Neural progenitor cell (in vitro differentiated cells): ENCODE results near the gene SMARCA1. TPM values are rescaled to one million over a fixed set of nuclear protein-coding genes. Genes with fewer than 3 reads are reported as not detected.

Source experiments
- DNase-seq: peaks from one replicate; pipeline ENCODE4 v3.0.0-alpha.2; 2016; ENCODE audit warnings: low spot score
- H2AFZ ChIP-seq: fragments of 200-600 bp; sonication (generic); replicated peaks from 2 replicates; pipeline ENCODE4 v1.6.1; 2016; ENCODE audit warnings: antibody characterized with exemption
- H3F3A ChIP-seq: fragments of 200-600 bp; sonication (generic); 2 replicates; pipeline ENCODE4 v1.6.1; 2016; ENCODE audit warnings: antibody characterized with exemption, low read depth
- H3K27ac ChIP-seq: fragments of 200-600 bp; sonication (generic); 2 replicates; pipeline ENCODE4 v1.5.1; 2016; ENCODE audit warnings: mild to moderate bottlenecking
- H3K27me3 ChIP-seq: fragments of 200-600 bp; sonication (generic); 2 replicates; pipeline ENCODE4 v1.6.1; 2016; ENCODE audit warnings: mild to moderate bottlenecking, moderate library complexity
- H3K36me3 ChIP-seq: fragments of 200-600 bp; sonication (generic); 2 replicates; pipeline ENCODE4 v1.5.1; 2016
- H3K4me1 ChIP-seq: fragments of 200-600 bp; sonication (generic); 2 replicates; pipeline ENCODE4 v1.6.1; 2016; ENCODE audit warnings: mixed run types
- H3K4me2 ChIP-seq: fragments of 200-600 bp; sonication (generic); 2 replicates; pipeline ENCODE4 v1.6.1; 2016
- H3K4me3 ChIP-seq: fragments of 200-600 bp; sonication (generic); 2 replicates; pipeline ENCODE4 v1.5.1; 2016
- H3K79me2 ChIP-seq: fragments of 200-600 bp; sonication (generic); 2 replicates; pipeline ENCODE4 v1.6.1; 2016; ENCODE audit warnings: low read depth
- H3K9ac ChIP-seq: fragments of 200-600 bp; sonication (generic); 2 replicates; pipeline ENCODE4 v1.6.1; 2016
- H3K9me3 ChIP-seq: fragments of 200-600 bp; sonication (generic); 2 replicates; pipeline ENCODE4 v1.5.1; 2016; ENCODE audit warnings: low read depth
- H4K20me1 ChIP-seq: fragments of 200-600 bp; sonication (generic); 2 replicates; pipeline ENCODE4 v1.6.1; 2016; ENCODE audit warnings: low read depth
- H3K27ac Mint-ChIP-seq: 3 replicates; pipeline ENCODE4 v1.8.0; 2021; ENCODE audit warnings: mixed read lengths
- H3K27me3 Mint-ChIP-seq: 2 replicates; pipeline ENCODE4 v1.8.0; 2022; ENCODE audit warnings: low read depth, mild to moderate bottlenecking, inconsistent platforms, moderate library complexity, mixed read lengths; ENCODE audit not compliant: insufficient read depth
- H3K36me3 Mint-ChIP-seq: 3 replicates; pipeline ENCODE4 v1.8.0; 2021; ENCODE audit warnings: mixed read lengths
- H3K4me1 Mint-ChIP-seq: 3 replicates; pipeline ENCODE4 v1.8.0; 2021; ENCODE audit warnings: mixed read lengths
- H3K4me3 Mint-ChIP-seq: 3 replicates; pipeline ENCODE4 v1.8.0; 2021; ENCODE audit warnings: mild to moderate bottlenecking, moderate library complexity, mixed read lengths
- H3K9me3 Mint-ChIP-seq: 3 replicates; pipeline ENCODE4 v1.8.0; 2020; ENCODE audit warnings: mixed read lengths
- EZH2 ChIP-seq: fragments of 200-600 bp; sonication (generic); IDR thresholded peaks from 2 replicates; pipeline ENCODE4 v1.6.1; 2017; ENCODE audit warnings: antibody characterized with exemption, mild to moderate bottlenecking, moderate library complexity
- EZH2phosphoT487 ChIP-seq: fragments of 200-600 bp; sonication (generic); IDR thresholded peaks from 2 replicates; pipeline ENCODE4 v1.6.1; 2017; ENCODE audit warnings: antibody characterized with exemption
- total RNA-seq: library from RNA; depleted of rRNA; stranded (reverse); fragments of >200 nt; gene quantifications from 2 replicates; pipeline ENCODE4 v1.2.3, GENCODE V29; 2015; ENCODE audit warnings: low replicate concordance
- TF ChIP-seq, protein P1 (sequence below): fragments of 200-600 bp; sonication (generic); IDR thresholded peaks from 2 replicates; pipeline ENCODE4 v1.5.1; 2017; ENCODE audit warnings: antibody characterized with exemption, mild to moderate bottlenecking

The SMARCA1 gene
- total RNA-seq, 1 donor from 2014 or later: 149 TPM

DNA sequence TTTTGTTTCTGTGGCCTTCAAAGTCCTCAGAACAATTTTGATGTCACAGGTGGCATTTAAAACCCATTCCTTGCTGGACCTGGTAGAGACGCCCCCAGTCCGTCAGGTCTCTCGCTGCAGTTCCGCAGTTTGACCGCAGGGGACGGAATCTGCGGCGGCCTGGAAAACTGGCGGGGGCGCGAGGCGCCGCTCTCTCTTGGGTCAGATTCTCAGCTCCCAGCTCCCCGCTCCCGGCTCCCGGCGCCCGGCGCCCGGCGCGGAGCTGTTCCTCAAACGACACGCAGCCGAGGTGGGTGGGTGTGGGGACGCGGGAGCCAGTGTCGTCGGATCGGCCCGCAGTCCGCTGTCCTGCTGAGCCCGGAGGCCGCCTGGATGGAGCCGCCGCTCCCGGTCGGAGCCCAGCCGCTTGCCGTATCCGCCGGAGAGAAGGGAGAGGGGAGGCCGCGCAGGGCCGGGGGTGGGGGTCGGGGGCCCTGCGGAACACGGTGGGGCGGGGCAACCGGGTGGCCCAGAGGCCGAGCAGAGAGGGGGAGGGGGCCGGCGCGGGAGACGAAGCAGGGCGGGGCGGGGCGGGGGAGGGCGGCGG, 16.9 kb upstream of the SMARCA1 start, which contains the start of gene OCRL:
Gene OCRL (plus strand): TSS at position 192 of the 586 bp plus-strand sequence. CDS start 181 bp downstream, at position 373.
- H3K9me3 Mint-ChIP-seq: no peaks in the 10 kb centered on the region

DNA sequence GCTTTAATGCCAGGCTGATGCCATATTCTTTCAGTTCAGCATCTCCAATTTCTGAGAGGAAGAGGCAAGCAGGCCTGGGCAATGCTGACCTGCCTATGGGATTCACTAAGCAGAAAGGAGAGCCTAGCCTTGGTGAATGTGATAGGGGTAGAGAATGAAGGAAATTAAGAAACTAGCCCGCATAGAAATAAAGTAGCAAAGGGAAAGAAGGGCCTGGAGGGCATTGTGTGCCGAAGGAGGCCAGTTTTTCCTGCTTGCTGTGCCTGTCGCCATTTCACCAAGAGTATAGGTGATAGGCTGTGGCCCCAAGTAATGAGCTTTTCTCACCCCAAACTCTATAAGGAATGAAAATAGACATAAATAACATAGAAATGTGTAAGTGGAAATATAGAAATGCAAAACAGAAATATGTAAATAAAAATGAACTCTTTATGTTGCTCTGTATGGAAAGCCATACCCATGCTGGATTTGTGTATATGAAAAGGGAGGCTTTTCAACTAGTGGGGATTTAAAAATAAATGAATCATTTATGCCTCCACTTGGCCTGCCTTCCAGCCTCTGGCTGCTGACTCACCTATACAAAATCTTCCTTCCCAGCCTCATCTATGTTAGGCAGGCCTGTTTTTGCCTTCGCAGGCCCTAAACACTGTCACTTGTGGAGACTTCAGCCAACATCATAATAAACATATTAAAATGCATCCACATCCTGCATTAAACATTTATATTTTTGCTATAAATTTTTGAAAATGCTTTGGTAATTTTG, 11.7 kb upstream of the SMARCA1 start:
- Mint-ChIP-seq H3K27ac (no peak overlapping the region), H3K4me3 (no peak overlapping the region), H3K9me3 (no peaks in the 10 kb centered on the region), H3K36me3 (no peaks in the 10 kb centered on the region), H3K4me1 (peaks cover 4% of the 10 kb centered on the region), H3K27me3 (peaks cover 4% of the 10 kb centered on the region)
- H3K4me2 ChIP-seq: no peak overlapping the region
- H3K36me3 ChIP-seq: no peaks in the 10 kb centered on the region
- H3K27ac ChIP-seq: no peak overlapping the region
- no peaks in the 10 kb centered on the region for H3K79me2 ChIP-seq
- no peaks in the 10 kb centered on the region for H4K20me1 ChIP-seq
- H3K4me3 ChIP-seq: no peak overlapping the region
- H3K9ac ChIP-seq: no peak overlapping the region
- H3K9me3 ChIP-seq: no peaks in the 10 kb centered on the region
- H2AFZ ChIP-seq: no peak overlapping the region
- H3F3A ChIP-seq: no peaks in the 10 kb centered on the region
- no peak for TF ChIP-seq EZH2
- TF ChIP-seq, protein P1, sequence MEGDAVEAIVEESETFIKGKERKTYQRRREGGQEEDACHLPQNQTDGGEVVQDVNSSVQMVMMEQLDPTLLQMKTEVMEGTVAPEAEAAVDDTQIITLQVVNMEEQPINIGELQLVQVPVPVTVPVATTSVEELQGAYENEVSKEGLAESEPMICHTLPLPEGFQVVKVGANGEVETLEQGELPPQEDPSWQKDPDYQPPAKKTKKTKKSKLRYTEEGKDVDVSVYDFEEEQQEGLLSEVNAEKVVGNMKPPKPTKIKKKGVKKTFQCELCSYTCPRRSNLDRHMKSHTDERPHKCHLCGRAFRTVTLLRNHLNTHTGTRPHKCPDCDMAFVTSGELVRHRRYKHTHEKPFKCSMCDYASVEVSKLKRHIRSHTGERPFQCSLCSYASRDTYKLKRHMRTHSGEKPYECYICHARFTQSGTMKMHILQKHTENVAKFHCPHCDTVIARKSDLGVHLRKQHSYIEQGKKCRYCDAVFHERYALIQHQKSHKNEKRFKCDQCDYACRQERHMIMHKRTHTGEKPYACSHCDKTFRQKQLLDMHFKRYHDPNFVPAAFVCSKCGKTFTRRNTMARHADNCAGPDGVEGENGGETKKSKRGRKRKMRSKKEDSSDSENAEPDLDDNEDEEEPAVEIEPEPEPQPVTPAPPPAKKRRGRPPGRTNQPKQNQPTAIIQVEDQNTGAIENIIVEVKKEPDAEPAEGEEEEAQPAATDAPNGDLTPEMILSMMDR: no peak
- no peak for TF ChIP-seq EZH2phosphoT487
- H3K27me3 ChIP-seq: no peaks in the 10 kb centered on the region
- DNase-seq: no peak
- H3K4me1 ChIP-seq: no peaks in the 10 kb centered on the region

More for the DNA sequence above, 16.9 kb upstream of the SMARCA1 start, which contains the start of gene OCRL:
- Mint-ChIP-seq H3K4me1 (peaks cover 11% of the 10 kb centered on the region), H3K27ac (no peak within 1 kb of the TSS), H3K36me3 (peaks cover 1% of the 10 kb centered on the region), H3K4me3 (peak within 1 kb of the TSS; percentile 86), H3K27me3 (peaks cover 2% of the 10 kb centered on the region)
- Histone ChIP-seq H3F3A (no peaks in the 10 kb centered on the region), H3K9me3 (no peaks in the 10 kb centered on the region), H3K36me3 (no peaks in the 10 kb centered on the region), H3K27ac (peak within 1 kb of the TSS; percentile 88), H3K9ac (peak within 1 kb of the TSS; percentile 84), H3K4me3 (peak within 1 kb of the TSS; percentile 80), H3K4me2 (peak within 1 kb of the TSS; percentile 86), H2AFZ (no peak within 1 kb of the TSS), H3K27me3 (no peaks in the 10 kb centered on the region), H3K79me2 (peaks cover 23% of the 10 kb centered on the region), H4K20me1 (no peaks in the 10 kb centered on the region), H3K4me1 (no peaks in the 10 kb centered on the region)
- TF ChIP-seq, protein P1: peak; percentile 63
- TF ChIP-seq EZH2: no peak
- peak; percentile 84 for DNase-seq

DNA sequence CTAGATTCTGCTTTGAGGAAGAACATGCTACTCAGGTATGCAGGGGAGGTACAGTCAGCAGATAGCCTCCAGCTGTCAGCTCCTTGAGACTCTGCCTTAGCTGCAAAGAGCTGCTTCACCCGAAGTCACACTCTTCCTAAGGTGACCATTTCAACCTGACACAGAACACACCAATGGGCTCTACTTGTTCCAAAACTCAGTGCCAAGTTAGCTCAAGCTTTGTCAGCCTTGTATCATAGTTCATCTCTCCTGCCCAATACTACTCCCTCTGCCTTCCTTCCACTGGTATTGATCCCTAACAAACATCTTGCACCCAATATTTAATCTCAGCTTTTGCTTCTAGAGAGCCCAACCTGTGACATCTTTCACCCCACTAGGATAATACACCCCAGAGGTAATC, 7.8 kb upstream of the SMARCA1 start:
- no peaks in the 10 kb centered on the region for H3K9me3 ChIP-seq
- H3K27ac Mint-ChIP-seq: no peak overlapping the region
- H2AFZ ChIP-seq: no peak overlapping the region
- H4K20me1 ChIP-seq: no peaks in the 10 kb centered on the region
- no peaks in the 10 kb centered on the region for H3K36me3 Mint-ChIP-seq
- no peaks in the 10 kb centered on the region for H3K27me3 ChIP-seq
- H3K4me2 ChIP-seq: no peak overlapping the region
- no peaks in the 10 kb centered on the region for H3F3A ChIP-seq
- no peak for TF ChIP-seq EZH2phosphoT487
- TF ChIP-seq, protein P1: no peak
- no peak for TF ChIP-seq EZH2
- no peak for DNase-seq
- H3K27ac ChIP-seq: no peak overlapping the region
- no peak overlapping the region for H3K4me3 ChIP-seq
- H3K9ac ChIP-seq: no peak overlapping the region
- H3K4me3 Mint-ChIP-seq: no peak overlapping the region
- peaks cover 4% of the 10 kb centered on the region for H3K27me3 Mint-ChIP-seq
- H3K36me3 ChIP-seq: no peaks in the 10 kb centered on the region
- no peaks in the 10 kb centered on the region for H3K9me3 Mint-ChIP-seq
- H3K4me1 ChIP-seq: no peaks in the 10 kb centered on the region
- H3K4me1 Mint-ChIP-seq: no peaks in the 10 kb centered on the region
- no peaks in the 10 kb centered on the region for H3K79me2 ChIP-seq
